DMS153 (cell line): ENCODE data around the gene IKBKE.
A peak's percentile ranks its signal among the peaks of the same experiment; 100 is the strongest.

Source experiments
- DNase-seq: peaks from one replicate; lab custom pipeline; 2025; lab: John Stamatoyannopoulos, UW

The IKBKE gene

GRCh38 chr1:206512058-206512850 lies 42.0 kb downstream of the IKBKE start:
- DNase-seq: no peak

- no peak for DNase-seq
Measured at GRCh38 chr1:206512851-206513180, 42.5 kb downstream of the IKBKE start.

GRCh38 chr1:206513312-206514111 lies 43.2 kb downstream of the IKBKE start:
- DNase-seq: no peak

- no peak for DNase-seq
Measured at GRCh38 chr1:206514813-206515387, 44.6 kb downstream of the IKBKE start.

DNA sequence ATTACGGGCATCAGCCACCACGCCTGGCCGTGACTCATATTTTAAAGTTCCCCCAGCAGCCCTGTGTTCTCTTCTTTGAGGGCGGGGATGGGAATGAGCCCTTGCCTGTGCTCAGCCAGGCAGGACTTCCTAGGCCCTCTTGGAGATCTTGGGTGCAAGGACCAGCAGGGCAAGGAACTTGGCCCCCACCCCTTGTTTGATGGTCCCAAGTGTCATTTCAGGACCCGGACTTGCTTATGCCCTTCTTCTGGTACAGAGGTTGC lies 46.4 kb downstream of the IKBKE start:
- no peak for DNase-seq

- no peak for DNase-seq
Measured at GRCh38 chr1:206517784-206518183, 47.5 kb downstream of the IKBKE start.

DNA sequence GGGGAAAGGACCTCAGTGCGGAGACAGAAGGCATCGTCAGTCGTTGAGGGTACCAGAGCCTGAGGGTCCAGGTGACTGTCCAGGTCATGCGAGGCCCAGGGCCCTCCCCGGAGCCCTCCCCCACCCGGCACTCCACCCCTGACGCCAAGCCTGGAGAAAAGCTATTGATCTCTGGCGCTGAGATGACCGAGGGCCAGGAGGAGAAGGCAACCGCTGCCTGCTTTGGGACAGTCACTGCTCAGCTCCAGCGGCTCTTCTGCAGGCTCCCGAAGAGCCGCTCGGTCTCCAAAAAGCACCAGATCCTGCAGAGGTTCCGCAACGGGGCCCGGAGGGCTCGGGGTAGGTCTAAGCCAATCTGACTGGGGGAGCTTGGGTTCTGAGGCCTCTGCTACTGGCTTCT lies 47.9 kb downstream of the IKBKE start:
- no peak for DNase-seq

- no peak for DNase-seq
Measured at GRCh38 chr1:206518743-206519142, 48.5 kb downstream of the IKBKE start.

GRCh38 chr1:206521127-206521526 lies 50.9 kb downstream of the IKBKE start:
- peak; percentile 91 for DNase-seq

- no peak for DNase-seq
Measured at GRCh38 chr1:206521694-206522402, 51.6 kb downstream of the IKBKE start.

GRCh38 chr1:206524739-206525364 lies 54.6 kb downstream of the IKBKE start:
- DNase-seq: no peak

DNA sequence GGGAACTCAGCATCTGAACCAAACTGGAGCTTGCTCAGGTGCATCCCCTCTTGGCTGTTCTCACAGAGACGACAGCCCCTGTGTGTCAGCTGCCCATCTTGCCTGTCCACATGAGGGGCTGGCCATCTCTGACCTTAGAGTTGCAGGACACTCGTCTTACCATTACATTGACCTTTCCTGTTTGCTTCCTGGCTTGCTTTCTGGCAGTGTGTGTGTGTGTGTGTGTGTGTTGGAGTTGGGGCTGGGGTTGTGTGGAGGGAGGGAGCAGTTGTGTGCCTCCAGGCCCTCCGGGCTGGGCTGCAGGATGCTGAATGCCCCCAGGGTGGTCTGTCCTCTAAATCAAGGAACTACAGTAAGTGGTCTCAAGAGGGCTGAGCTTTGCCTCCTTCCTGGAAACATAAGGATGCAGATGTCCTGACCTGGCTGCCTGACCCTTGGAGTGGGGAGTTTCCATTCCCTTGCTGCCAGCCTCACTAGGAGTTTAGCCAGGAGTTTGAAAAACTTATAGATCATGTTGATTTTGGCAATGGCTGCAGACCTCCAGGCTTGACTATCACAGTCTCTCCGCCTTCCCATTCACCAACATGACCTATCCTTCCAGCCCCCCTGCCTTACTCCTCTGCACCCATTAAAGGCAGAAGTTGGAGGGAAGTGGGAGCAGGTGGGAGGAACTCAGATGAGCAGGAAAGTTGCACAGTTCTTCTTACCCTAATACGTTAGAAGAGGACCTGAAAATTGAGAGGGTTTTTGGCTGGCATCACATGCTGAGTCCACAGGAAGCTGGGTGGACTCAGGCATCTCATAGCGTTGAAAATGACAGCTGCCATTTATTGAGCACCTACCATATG lies 56.0 kb downstream of the IKBKE start:
- no peak for DNase-seq

DNA sequence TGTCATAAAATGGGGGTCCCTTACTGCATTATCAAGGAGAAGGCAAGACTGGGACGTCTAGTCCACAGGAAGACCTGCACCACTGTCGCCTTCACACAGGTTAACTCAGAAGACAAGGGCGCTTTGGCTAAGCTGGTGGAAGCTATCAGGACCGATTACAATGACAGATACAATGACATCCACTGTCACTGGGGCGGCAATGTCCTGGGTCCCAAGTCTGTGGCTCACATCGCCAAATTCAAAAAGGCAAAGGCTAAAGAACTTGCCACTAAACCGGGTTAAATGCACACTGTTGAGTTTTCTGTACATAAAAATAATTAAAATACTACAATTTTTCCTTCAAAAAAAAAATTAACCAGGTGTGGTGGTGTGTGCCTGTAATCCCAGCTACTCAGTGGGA lies 59.1 kb downstream of the IKBKE start:
- DNase-seq: no peak

GRCh38 chr1:206532368-206532767 lies 62.1 kb downstream of the IKBKE start:
- no peak for DNase-seq

DNA sequence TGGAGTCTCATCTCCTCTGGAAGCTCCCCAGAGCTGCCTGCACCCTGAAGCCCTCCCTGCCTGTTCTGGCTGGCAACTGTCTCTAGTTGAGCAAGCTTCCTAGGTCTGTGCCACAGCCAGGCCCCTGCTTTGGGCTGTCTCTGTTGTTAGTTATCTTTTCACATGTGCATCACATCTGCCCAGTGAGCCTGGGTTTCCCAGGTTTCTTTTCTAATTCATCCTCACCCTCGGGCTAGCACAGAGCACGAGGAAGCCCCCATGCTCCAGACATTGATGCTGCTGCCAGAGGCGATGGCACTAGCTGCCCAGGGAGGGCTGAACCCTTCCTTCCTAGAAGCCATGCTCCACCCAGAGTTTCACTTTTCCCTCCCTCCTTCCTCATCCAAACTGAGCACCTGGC lies 64.3 kb downstream of the IKBKE start:
- DNase-seq: no peak

- no peak for DNase-seq
Measured at GRCh38 chr1:206535853-206536188, 65.5 kb downstream of the IKBKE start.

GRCh38 chr1:206537141-206537540 lies 66.9 kb downstream of the IKBKE start:
- DNase-seq: no peak

- DNase-seq: no peak
Measured at GRCh38 chr1:206538086-206538770, 68.0 kb downstream of the IKBKE start.

DNA sequence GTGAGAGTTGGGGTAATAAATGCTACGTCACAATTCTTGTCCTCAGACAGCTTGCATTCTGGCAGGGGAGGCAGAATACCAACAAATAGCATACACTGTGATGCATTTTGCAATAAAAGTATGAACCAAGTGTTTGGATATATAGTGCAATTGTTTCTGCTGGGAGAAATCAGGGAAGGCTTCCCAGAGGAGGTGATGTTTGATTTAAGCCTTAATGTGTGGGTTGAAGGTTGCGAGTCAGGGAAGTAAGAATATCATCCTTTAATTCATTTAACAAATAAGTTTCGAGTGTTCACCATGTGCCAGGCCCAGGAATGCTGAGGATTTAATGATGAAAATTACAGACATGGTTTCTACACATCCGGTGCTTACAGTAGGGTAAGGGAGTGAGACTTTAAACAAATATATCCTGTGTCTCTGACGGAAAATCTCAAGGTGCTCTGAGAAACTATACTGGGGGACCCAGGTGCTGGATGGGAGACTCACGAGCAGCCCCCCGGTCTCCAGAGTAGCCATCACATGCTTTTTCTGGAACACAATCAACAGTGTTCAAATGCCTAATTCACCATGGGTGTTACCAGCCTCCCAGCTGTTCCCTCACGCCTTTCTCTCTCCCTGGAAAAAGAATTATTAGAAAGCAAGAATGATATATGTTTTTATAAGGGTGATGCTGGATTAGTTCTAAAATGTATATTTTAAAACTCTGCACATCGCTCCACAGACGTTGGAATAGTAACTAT lies 68.8 kb downstream of the IKBKE start:
- DNase-seq: no peak
